GM21381 (cell line): ENCODE data around the gene RMDN3.
A peak's percentile ranks its signal among the peaks of the same experiment; 100 is the strongest.

Experiments
- ATAC-seq: cut with Tn5 transposase; IDR thresholded peaks from one replicate; pipeline ENCODE4 v1.9.1; 2021; ENCODE audit warnings: mild to moderate bottlenecking, moderate library complexity; ENCODE audit not compliant: unreplicated experiment

Gene RMDN3

GRCh38 chr15:40773902-40774301 lies 18.8 kb upstream of the RMDN3 start:
- no peak for ATAC-seq

DNA sequence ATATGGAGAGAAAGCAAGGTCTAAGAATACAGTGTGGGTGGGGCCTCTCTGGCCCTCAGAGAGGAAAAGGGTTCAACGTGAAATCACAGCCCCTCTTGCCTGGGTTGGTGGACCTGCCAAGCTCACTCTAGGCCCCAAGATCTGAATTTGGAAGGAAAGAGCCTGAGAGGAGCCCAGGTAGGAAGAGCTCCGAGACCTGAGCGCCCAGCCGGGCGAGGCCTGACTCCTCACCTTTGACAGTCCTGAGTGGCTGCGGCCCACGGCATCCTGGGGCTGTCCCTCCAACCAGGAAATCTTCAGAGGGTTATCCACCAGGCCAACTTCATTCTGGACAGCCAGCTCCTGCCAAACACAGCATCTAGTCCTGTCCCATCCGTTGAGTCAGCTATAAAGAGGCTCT lies 18.4 kb upstream of the RMDN3 start:
- ATAC-seq, result no peak

DNA sequence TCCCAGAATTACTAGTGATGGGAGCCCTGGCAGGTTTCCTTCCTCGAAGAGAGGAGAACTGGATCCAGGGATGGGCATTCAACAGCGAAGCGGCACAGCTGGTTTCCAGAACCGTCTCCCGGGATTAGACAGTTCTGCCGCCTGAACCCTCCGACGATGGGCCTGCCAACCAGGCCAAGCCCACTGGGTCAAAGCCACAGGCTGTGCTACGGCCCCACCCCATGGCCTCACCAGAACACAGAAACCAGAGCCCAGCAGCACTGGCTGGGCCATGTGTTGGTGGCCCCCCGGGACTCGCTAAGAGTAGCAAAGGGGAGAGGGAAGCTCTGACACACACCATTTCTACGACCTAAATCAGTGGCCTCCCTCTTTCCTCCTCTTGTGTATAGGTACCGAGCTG lies 17.0 kb upstream of the RMDN3 start:
- ATAC-seq, result no peak

GRCh38 chr15:40771242-40771641 lies 16.2 kb upstream of the RMDN3 start:
- no peak for ATAC-seq

DNA sequence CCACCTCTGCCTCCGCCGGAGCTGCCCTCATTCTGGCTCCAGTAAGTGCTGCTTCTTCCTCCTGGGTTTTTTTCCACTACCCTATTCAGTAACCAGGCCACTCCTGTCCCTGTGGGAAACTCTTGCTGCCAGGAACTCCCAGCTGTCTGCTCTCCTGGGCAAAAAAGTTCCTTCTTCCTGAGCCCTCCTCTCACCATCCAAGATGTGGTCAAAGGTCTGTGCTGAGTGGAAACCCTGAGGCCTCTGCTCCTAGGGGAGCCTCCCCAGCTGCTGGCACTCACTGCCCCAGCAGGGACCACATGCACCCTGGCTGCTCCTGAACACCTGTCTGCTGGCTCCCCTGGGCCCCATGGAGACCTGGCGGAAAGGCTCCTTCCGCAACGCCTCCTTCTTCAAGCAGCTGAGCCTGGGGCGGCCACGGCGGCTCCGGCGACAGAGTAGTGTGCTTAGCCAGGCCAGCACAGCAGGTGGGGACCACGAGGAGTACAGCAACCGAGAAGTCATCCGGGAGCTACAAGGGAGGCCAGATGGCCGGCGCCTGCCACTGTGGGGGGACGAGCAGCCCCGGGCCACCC lies 15.2 kb upstream of the RMDN3 start:
- ATAC-seq, result no peak

- ATAC-seq, result peak; percentile 35
Measured at GRCh38 chr15:40769274-40770146, 14.5 kb upstream of the RMDN3 start, which contains the start of gene C15orf62. TSS of gene C15orf62 (plus strand) at chr15:40769980. CDS start at chr15:40770496, 516 bp downstream.

- no peak for ATAC-seq
Measured at GRCh38 chr15:40768521-40769273, 13.6 kb upstream of the RMDN3 start.

GRCh38 chr15:40767838-40768500 lies 12.9 kb upstream of the RMDN3 start:
- no peak for ATAC-seq

GRCh38 chr15:40766906-40767837 lies 12.1 kb upstream of the RMDN3 start:
- ATAC-seq, result no peak

- ATAC-seq, result no peak
Measured at GRCh38 chr15:40766194-40766815, 11.3 kb upstream of the RMDN3 start.

- no peak for ATAC-seq
Measured at GRCh38 chr15:40764629-40765103, 9.6 kb upstream of the RMDN3 start.

GRCh38 chr15:40763801-40764628 lies 9.0 kb upstream of the RMDN3 start, which contains the start of gene GCHFR:
TSS of gene GCHFR (plus strand) at chr15:40764068. CDS start at chr15:40764181, 113 bp downstream.
- ATAC-seq, result peak; percentile 49

- no peak for ATAC-seq
Measured at GRCh38 chr15:40762919-40763800, 8.1 kb upstream of the RMDN3 start.

DNA sequence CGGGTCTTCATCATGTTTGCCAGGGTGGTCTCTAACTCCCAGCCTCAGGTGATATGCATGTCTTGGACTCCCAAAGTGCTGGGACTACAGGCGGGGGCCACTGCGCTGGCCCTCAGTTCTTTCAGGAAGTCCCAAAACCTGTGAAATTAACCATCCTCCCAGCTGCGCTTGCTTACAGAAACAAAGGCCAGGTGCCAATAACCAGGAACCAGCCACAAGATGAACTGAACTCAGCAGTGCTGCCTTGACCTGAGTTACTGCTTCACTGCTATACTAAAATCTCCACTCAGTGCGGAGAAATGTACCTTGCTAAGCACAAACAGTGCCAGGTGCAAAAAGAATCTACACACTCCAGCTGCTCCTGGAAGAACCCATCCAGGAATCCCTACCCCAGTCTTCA lies 4.9 kb upstream of the RMDN3 start:
- no peak for ATAC-seq

DNA sequence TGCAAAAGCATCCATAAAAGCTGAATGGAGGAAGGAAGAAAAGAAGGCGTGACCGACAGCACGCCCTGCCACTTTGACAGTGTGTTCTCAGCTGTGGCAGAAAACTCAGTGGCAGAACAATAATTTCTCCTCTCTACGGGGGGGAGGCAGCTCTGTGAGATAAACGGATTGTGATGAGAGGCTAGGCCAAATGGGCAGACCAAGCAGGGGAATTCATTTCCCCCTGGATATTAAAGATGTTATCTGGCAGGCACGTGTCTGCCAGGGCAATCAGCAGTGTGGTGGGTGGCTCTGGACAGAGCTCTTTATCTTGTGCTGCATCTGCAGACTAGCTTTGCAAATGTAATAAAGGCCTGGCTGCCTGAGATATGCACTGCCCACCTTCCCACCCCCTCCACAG lies 1.9 kb upstream of the RMDN3 start:
- no peak for ATAC-seq

- ATAC-seq, result no peak
Measured at GRCh38 chr15:40755812-40756208, 756 bp upstream of the RMDN3 start.

- peak; percentile 12 for ATAC-seq
Measured at GRCh38 chr15:40754574-40754882, 526 bp downstream of the RMDN3 start.

DNA sequence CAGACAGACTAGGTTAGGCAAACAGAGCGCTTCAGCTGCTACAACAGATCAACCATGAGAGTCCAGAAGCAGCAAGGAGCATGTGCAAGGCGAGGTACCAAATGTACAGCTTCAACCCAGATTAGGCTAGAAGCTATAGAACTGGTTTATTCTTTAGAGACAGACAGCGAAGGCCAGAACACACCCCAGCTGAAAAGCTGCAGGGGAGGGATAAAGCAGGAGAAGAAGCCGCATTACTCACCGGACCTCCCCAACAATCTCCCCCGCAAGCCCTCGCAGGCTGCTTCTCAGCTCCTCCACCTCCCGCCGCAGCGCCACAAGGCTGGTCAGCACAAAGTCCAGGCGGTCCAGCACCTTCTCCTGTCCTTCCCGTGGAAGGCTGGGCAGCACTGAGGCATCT lies 3.3 kb downstream of the RMDN3 start:
- ATAC-seq, result no peak
